Stomach (tissue), 4 donors: ENCODE measurements around the gene ABCB8.

Experiments
- CTCF ChIP-seq, 7 experiments: fragments of 450-650 bp in 4 of 7; fragments of 200-600 bp in 3 of 7; sonication (generic) in 3 of 7; IDR thresholded peaks; one replicate each; pipeline ENCODE4 v1.5.1; 2016 to 2019; ENCODE audit warnings: antibody characterized with exemption in 7 of 7, control low read depth in 2 of 7, mild to moderate bottlenecking in 1 of 7
- EP300 ChIP-seq: sonication (generic); formaldehyde crosslinking; IDR thresholded peaks from one replicate; pipeline ENCODE4 v1.6.1; 2017; ENCODE audit warnings: antibody characterized with exemption
- POLR2A ChIP-seq, 4 donors: fragments of 450-650 bp; IDR thresholded peaks; one replicate each; pipeline ENCODE4 v1.6.1; 2016; ENCODE audit warnings: antibody characterized with exemption in 4 of 4, control low read depth in 2 of 4, mild to moderate bottlenecking in 1 of 4, moderate library complexity in 1 of 4
- POLR2AphosphoS5 ChIP-seq, 3 donors: sonication (generic); formaldehyde crosslinking; IDR thresholded peaks; one replicate each; pipeline ENCODE4 v1.6.1; 2016; ENCODE audit warnings: antibody characterized with exemption in 3 of 3

GRCh38 chr7:151053751-151054150, 25.5 kb downstream of the ABCB8 start:
- no peak for TF ChIP-seq CTCF (IDR thresholded peaks at IDR 0.05)
- no peak for TF ChIP-seq EP300
- no peak for TF ChIP-seq POLR2A (IDR thresholded peaks at IDR 0.05)
- no peak for TF ChIP-seq POLR2AphosphoS5 (IDR thresholded peaks at IDR 0.05)
